IPS-15b (cell line): Measurements from ENCODE around the gene RNF44.

ENCODE experiments used
- H3K27me3 ChIP-seq: one replicate; pipeline ENCODE4 v1.6.1; 2013; ENCODE audit warnings: low read length; ENCODE audit not compliant: control insufficient read depth, insufficient read depth
- H3K36me3 ChIP-seq: one replicate; pipeline ENCODE4 v1.6.1; 2013; ENCODE audit warnings: low read length; ENCODE audit not compliant: control insufficient read depth, insufficient read depth
- H3K4me1 ChIP-seq: one replicate; pipeline ENCODE4 v1.6.1; 2013; ENCODE audit warnings: mild to moderate bottlenecking, low read length; ENCODE audit not compliant: control insufficient read depth, insufficient read depth
- H3K4me3 ChIP-seq: one replicate; pipeline ENCODE4 v1.5.1; 2013; ENCODE audit warnings: low read depth, low read length
- H3K9ac ChIP-seq: one replicate; pipeline ENCODE4 v1.6.1; 2013; ENCODE audit warnings: low read depth, mild to moderate bottlenecking, low read length
- H3K9me3 ChIP-seq: one replicate; pipeline ENCODE4 v1.6.1; 2013; ENCODE audit warnings: mild to moderate bottlenecking, low read length; ENCODE audit not compliant: control insufficient read depth, insufficient read depth

The RNF44 gene

GRCh38 chr5:176536902-176537553 is at the start of gene RNF44:
RNF44 (minus strand) TSS chr5:176537402; CDS start chr5:176532472, 4,930 bp downstream.
- Histone ChIP-seq H3K27me3 (no peaks in the 10 kb centered on the region), H3K9me3 (no peaks in the 10 kb centered on the region), H3K4me1 (peaks cover 31% of the 10 kb centered on the region), H3K36me3 (peaks cover 11% of the 10 kb centered on the region), H3K4me3 (peak within 1 kb of the TSS; percentile 96), H3K9ac (peak within 1 kb of the TSS; percentile 95)

DNA sequence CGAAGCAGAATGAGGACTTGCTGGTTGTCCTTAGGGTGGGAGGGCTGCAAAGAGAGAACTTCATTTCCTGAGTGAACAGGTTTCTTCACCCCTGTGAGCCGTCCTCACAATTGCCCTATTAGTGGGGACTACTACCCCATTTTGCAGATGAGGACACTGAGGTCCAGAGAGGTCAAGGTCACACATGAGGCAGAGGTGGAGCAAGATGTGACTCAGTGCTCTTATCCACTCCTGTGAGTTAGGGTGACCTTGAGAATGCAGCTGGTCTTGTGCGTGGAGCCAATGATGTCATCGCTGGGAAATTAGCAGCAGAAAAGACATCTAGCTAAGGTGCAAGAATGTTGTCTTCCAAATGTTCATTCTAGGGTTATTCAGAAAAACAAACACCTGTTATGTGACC is 45.9 kb upstream of the RNF44 start:
- Histone ChIP-seq H3K9ac (no peak overlapping the region), H3K4me3 (no peak overlapping the region), H3K27me3 (no peaks in the 10 kb centered on the region), H3K36me3 (no peaks in the 10 kb centered on the region), H3K9me3 (peaks cover 6% of the 10 kb centered on the region), H3K4me1 (no peaks in the 10 kb centered on the region)

- Histone ChIP-seq H3K27me3 (no peaks in the 10 kb centered on the region), H3K4me3 (no peak overlapping the region), H3K36me3 (no peaks in the 10 kb centered on the region), H3K9ac (no peak overlapping the region), H3K4me1 (no peaks in the 10 kb centered on the region), H3K9me3 (peaks cover 6% of the 10 kb centered on the region)
Observed at GRCh38 chr5:176581361-176581760, 44.2 kb upstream of the RNF44 start.

DNA sequence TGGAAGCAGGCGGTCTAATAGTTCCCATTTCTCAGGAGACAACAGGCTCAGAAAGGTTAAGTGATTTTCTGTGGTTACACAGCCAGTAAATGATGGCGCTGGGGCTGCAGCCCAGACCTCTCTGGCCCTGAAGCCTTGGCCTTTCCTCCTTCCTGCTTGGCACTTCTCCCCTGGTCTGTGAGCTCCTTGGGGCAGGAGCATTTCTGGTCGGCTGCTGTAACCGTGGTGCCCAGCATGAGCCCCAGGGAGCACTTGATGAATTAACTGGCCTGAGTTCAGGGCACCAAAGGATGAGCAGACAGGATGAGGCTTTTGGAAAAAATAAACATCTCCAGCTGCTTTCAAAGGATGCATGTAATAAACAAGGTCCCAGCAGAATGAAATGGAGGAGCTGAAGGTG is 42.1 kb upstream of the RNF44 start:
- no peaks in the 10 kb centered on the region for H3K9me3 ChIP-seq
- no peak overlapping the region for H3K9ac ChIP-seq

DNA sequence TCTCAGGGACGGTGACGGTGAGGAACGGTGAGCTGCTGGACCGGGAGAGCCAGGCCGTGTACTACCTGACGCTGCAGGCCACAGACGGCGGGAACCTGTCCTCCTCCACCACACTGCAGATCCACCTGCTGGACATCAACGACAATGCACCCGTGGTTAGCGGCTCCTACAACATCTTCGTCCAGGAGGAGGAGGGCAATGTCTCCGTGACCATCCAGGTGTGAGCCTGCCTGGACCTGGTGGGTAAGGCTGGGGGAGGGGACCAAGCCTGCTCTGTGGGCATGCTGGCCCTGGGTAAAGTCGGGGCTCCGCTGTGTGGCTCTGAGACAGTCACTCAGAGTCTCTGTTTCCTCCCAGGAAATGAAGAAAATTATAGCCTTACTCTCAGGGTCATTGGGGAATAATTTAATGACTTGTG is 41.2 kb upstream of the RNF44 start:
- Histone ChIP-seq H3K9me3 (no peaks in the 10 kb centered on the region), H3K4me3 (no peak overlapping the region), H3K27me3 (peaks cover 3% of the 10 kb centered on the region), H3K36me3 (no peaks in the 10 kb centered on the region), H3K9ac (no peak overlapping the region), H3K4me1 (peaks cover 2% of the 10 kb centered on the region)

More for the DNA sequence above, 42.1 kb upstream of the RNF44 start:
- H3K27me3 ChIP-seq: no peaks in the 10 kb centered on the region
- H3K4me1 ChIP-seq: no peaks in the 10 kb centered on the region
- H3K36me3 ChIP-seq: no peaks in the 10 kb centered on the region
- H3K4me3 ChIP-seq: no peak overlapping the region

DNA sequence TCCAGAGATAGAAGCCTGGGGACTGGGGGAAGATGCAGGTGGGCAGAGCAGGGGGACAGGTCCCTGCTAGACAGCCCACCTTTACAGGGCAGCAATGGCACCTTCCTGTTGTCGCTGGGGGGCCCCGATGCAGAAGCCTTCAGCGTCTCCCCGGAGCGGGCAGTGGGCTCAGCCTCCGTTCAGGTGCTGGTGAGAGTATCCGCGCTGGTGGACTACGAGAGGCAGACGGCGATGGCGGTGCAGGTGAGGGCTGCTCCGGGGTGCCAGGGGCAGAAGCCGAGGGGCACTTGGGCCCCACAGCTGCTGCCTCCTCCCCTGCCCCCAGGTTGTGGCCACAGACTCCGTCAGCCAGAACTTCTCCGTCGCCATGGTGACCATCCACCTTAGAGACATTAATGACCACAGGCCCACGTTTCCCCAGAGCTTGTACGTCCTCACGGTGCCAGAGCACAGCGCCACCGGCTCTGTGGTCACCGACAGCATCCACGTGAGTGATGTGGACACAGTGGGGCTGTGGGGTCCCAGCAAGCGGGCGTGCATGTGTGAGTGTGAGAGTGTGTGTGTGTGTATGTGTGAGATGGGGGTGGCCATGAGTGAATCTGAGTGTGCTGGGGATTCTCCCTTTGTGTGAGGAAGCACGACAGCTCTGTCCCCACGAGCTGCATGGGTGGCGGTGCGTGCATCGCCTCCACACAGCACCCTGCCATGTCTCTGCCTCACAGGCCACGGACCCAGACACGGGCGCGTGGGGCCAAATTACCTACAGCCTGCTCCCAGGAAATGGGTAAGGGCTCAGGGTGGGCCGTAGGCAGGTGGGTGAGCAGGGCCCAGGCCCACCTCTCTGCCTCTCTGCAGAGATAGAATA is 40.3 kb upstream of the RNF44 start:
- H3K9ac ChIP-seq: no peak overlapping the region
- H3K27me3 ChIP-seq: peaks cover 6% of the 10 kb centered on the region
- H3K4me3 ChIP-seq: no peak overlapping the region
- H3K36me3 ChIP-seq: no peaks in the 10 kb centered on the region
- H3K9me3 ChIP-seq: no peaks in the 10 kb centered on the region
- peaks cover 2% of the 10 kb centered on the region for H3K4me1 ChIP-seq

DNA sequence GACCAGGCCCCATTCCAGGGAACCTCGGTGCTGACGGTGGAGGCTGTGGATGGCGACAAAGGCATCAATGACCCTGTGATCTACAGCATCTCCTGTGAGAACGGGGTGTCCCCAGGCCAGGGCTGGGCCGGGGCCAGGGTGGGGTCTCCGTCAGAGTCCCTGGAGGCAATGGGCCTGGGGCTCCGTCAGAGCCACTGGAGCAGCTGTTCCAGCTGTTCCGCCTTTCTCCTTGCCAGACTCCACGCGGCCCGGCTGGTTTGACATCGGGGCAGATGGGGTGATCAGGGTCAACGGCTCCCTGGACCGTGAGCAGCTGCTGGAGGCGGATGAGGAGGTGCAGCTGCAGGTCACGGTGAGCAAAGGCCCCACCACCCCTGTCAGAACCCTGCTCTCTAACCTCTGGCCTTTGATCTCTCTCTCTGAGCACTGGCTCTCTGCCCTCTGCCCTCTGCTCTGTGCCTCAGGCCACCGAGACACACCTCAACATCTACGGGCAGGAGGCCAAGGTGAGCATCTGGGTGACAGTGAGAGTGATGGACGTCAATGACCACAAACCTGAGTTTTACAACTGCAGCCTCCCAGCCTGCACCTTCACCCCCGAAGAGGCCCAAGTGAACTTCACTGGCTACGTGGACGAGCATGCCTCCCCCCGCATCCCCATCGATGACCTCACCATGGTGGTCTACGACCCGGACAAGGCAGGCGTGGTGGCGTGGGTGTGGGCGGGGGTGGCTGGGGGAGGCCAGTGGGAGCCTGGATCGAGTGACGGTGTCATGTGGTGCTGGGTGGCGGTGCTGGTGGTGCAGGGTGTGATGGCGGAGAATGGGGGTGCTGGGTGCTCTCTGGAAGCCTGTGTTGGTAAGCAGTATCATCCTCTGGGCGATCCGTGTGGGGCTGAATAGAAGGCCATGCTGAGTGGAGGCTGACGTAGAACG is 38.6 kb upstream of the RNF44 start:
- Histone ChIP-seq H3K4me3 (no peak overlapping the region), H3K27me3 (peaks cover 6% of the 10 kb centered on the region), H3K4me1 (peaks cover 2% of the 10 kb centered on the region), H3K9me3 (no peaks in the 10 kb centered on the region), H3K9ac (no peak overlapping the region), H3K36me3 (no peaks in the 10 kb centered on the region)

- peaks cover 2% of the 10 kb centered on the region for H3K4me1 ChIP-seq
- H3K4me3 ChIP-seq: no peak overlapping the region
- H3K36me3 ChIP-seq: no peaks in the 10 kb centered on the region
Observed at GRCh38 chr5:176575066-176575465, 37.9 kb upstream of the RNF44 start.

DNA sequence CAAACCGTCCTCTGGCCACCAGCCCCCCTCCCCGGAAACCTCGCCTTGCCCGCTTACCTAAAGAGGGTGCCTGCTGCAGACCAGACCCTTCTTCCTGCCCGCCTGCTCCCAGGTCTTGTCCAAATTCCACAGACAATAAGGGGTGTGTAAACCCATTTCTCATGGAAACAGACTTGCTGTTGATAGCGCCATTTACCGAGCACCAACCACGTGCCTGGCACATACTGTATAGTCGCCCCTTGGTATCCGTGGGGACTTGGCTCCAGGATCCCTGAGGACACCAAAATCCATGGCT is 37.0 kb upstream of the RNF44 start:
- Histone ChIP-seq H3K9me3 (no peaks in the 10 kb centered on the region), H3K9ac (no peak overlapping the region), H3K4me1 (peaks cover 2% of the 10 kb centered on the region), H3K27me3 (peaks cover 6% of the 10 kb centered on the region), H3K4me3 (no peak overlapping the region), H3K36me3 (no peaks in the 10 kb centered on the region)

More at GRCh38 chr5:176575066-176575465, 37.9 kb upstream of the RNF44 start:
- Histone ChIP-seq H3K9me3 (no peaks in the 10 kb centered on the region), H3K27me3 (peaks cover 6% of the 10 kb centered on the region), H3K9ac (no peak overlapping the region)

GRCh38 chr5:176573564-176574296 is 36.5 kb upstream of the RNF44 start:
- H3K9me3 ChIP-seq: no peaks in the 10 kb centered on the region
- peaks cover 6% of the 10 kb centered on the region for H3K27me3 ChIP-seq
- no peak overlapping the region for H3K4me3 ChIP-seq
- no peak overlapping the region for H3K9ac ChIP-seq
- no peaks in the 10 kb centered on the region for H3K36me3 ChIP-seq
- peaks cover 2% of the 10 kb centered on the region for H3K4me1 ChIP-seq

- no peaks in the 10 kb centered on the region for H3K36me3 ChIP-seq
- no peaks in the 10 kb centered on the region for H3K9me3 ChIP-seq
- H3K27me3 ChIP-seq: peaks cover 6% of the 10 kb centered on the region
- peaks cover 2% of the 10 kb centered on the region for H3K4me1 ChIP-seq
- H3K4me3 ChIP-seq: no peak overlapping the region
- no peak overlapping the region for H3K9ac ChIP-seq
Observed at GRCh38 chr5:176570044-176570443, 32.8 kb upstream of the RNF44 start.
